ENCODE data around the gene GPT2. TPM values are rescaled to one million over a fixed set of nuclear protein-coding genes. Genes with fewer than 3 reads are reported as not detected.

GPT2 gene
- total RNA-seq, 1 experiment from 2014 or later = 81.8 TPM

- no peak for TF ChIP-seq HMGXB4 (CRISPR knock-in tag; IDR thresholded peaks at IDR 0.05)
Observed at GRCh38 chr16:46887524-46887854, 3.3 kb downstream of the GPT2 start (continued).

GRCh38 chr16:46889245-46889941 is 5.2 kb downstream of the GPT2 start:
- no peak overlapping the region for H3K4me3 Mint-ChIP-seq
- ChIA-PET POLR2A (interaction anchor here (0.6 kb wide), 1 partner anchor 99 kb away, joined by 3 read pairs; no protein-coding TSS in a partner anchor), CTCF (interaction anchor here (0.6 to 1.9 kb wide), 3 partner anchors 19 to 35 kb away, joined by 4 to 6 read pairs (median 5); no protein-coding TSS in a partner anchor)
- DNase-seq (ENCODE audit: low spot score) (no peak), ATAC-seq (no peak)
- peaks cover 26% of the 10 kb centered on the region for H3K4me1 Mint-ChIP-seq
- H3K9me3 Mint-ChIP-seq = no peaks in the 10 kb centered on the region
- H3K27me3 Mint-ChIP-seq (ENCODE audit: low read depth) = no peaks in the 10 kb centered on the region
- no peak for TF ChIP-seq ERG (CRISPR knock-in tag; IDR thresholded peaks at IDR 0.05)
- TF ChIP-seq ELF4 (CRISPR knock-in tag; IDR thresholded peaks at IDR 0.05; ENCODE audit: low read depth) = no peak
- no peak for TF ChIP-seq ATF3 (CRISPR knock-in tag; conservative IDR thresholded peaks at IDR 0.05)
- TF ChIP-seq ATF1 (CRISPR knock-in tag; IDR thresholded peaks at IDR 0.05) = no peak
- TF ChIP-seq CTCF (IDR thresholded peaks at IDR 0.05) = no peak
- TF ChIP-seq GABPB1 (CRISPR knock-in tag; IDR thresholded peaks at IDR 0.05) = no peak
- TF ChIP-seq ZNF121 (CRISPR knock-in tag; IDR thresholded peaks at IDR 0.05) = no peak
- TF ChIP-seq TP53 (CRISPR knock-in tag; IDR thresholded peaks at IDR 0.05) = no peak
- no peak for TF ChIP-seq PRRX2 (CRISPR knock-in tag; IDR thresholded peaks at IDR 0.05)
- TF ChIP-seq NR3C1 (CRISPR knock-in tag; conservative IDR thresholded peaks at IDR 0.05; ENCODE audit: low read depth) = no peak
- TF ChIP-seq IRF1 (CRISPR knock-in tag; IDR thresholded peaks at IDR 0.05) = no peak
- no peak for TF ChIP-seq ARID4B (CRISPR knock-in tag; IDR thresholded peaks at IDR 0.05; ENCODE audit: borderline replicate concordance)
- no peak for TF ChIP-seq SMAD3 (CRISPR knock-in tag; IDR thresholded peaks at IDR 0.05; ENCODE audit: borderline replicate concordance)
- TF ChIP-seq NFATC4 (CRISPR knock-in tag; IDR thresholded peaks at IDR 0.05) = no peak
- H3K36me3 Mint-ChIP-seq = peaks cover 32% of the 10 kb centered on the region
- peak overlapping the region; percentile 30; the same call in 1 of the 2 replicates for H3K27ac Mint-ChIP-seq

Measured in WTC11 (cell line).